Memory B cell (primary cell): ENCODE results near the gene TSC22D3.

ENCODE experiments used
- ATAC-seq: fragments of 150-1000 bp; cut with Tn5 transposase; 2 replicates; pipeline ENCODE4 v1.10.0; 2021; ENCODE audit warnings: low read depth, mild to moderate bottlenecking, moderate library complexity
- DNase-seq, 2 donors: peaks; one replicate each; pipeline ENCODE4 v3.0.0; 2022; ENCODE audit warnings: low spot score in 2 of 2
- H3K27ac Mint-ChIP-seq: one replicate; pipeline ENCODE4 v1.8.0; 2022; ENCODE audit warnings: mild to moderate bottlenecking, moderate library complexity, mixed read lengths
- H3K27me3 Mint-ChIP-seq: one replicate; pipeline ENCODE4 v1.8.0; 2022; ENCODE audit warnings: mixed read lengths
- H3K36me3 Mint-ChIP-seq: one replicate; pipeline ENCODE4 v1.8.0; 2022; ENCODE audit warnings: mild to moderate bottlenecking, mixed read lengths
- H3K4me1 Mint-ChIP-seq: one replicate; pipeline ENCODE4 v1.8.0; 2022; ENCODE audit warnings: mixed read lengths
- H3K4me3 Mint-ChIP-seq: one replicate; pipeline ENCODE4 v1.8.0; 2022; ENCODE audit warnings: mild to moderate bottlenecking, moderate library complexity, mixed read lengths
- H3K9me3 Mint-ChIP-seq: one replicate; pipeline ENCODE4 v1.8.0; 2022; ENCODE audit warnings: mixed read lengths

The TSC22D3 gene

GRCh38 chrX:107750263-107750662 lies 25.3 kb downstream of the TSC22D3 start:
- Mint-ChIP-seq H3K4me3 (no peak overlapping the region), H3K27ac (no peak overlapping the region), H3K9me3 (no peaks in the 10 kb centered on the region), H3K4me1 (peaks cover 4% of the 10 kb centered on the region), H3K36me3 (peaks cover 2% of the 10 kb centered on the region), H3K27me3 (no peaks in the 10 kb centered on the region)
- DNase-seq, result no peak
- ATAC-seq, result no peak

GRCh38 chrX:107748506-107748905 lies 27.1 kb downstream of the TSC22D3 start:
- H3K27me3 Mint-ChIP-seq, result no peaks in the 10 kb centered on the region
- peaks cover 2% of the 10 kb centered on the region for H3K36me3 Mint-ChIP-seq
- H3K4me3 Mint-ChIP-seq, result no peak overlapping the region
- peaks cover 4% of the 10 kb centered on the region for H3K4me1 Mint-ChIP-seq
- no peak overlapping the region for H3K27ac Mint-ChIP-seq
- no peak for DNase-seq
- H3K9me3 Mint-ChIP-seq, result no peaks in the 10 kb centered on the region
- no peak for ATAC-seq

- Mint-ChIP-seq H3K9me3 (no peaks in the 10 kb centered on the region), H3K27ac (no peak overlapping the region), H3K27me3 (no peaks in the 10 kb centered on the region), H3K4me1 (peaks cover 4% of the 10 kb centered on the region), H3K4me3 (no peak overlapping the region), H3K36me3 (peaks cover 2% of the 10 kb centered on the region)
- ATAC-seq (no peak), DNase-seq (no peak)
Measured at GRCh38 chrX:107747596-107748161, 27.9 kb downstream of the TSC22D3 start.

GRCh38 chrX:107744868-107745267 lies 30.7 kb downstream of the TSC22D3 start:
- Mint-ChIP-seq H3K27ac (no peak overlapping the region), H3K9me3 (no peaks in the 10 kb centered on the region), H3K4me1 (peaks cover 16% of the 10 kb centered on the region), H3K36me3 (no peaks in the 10 kb centered on the region), H3K4me3 (no peak overlapping the region), H3K27me3 (no peaks in the 10 kb centered on the region)
- no peak for ATAC-seq
- DNase-seq, result no peak

- Mint-ChIP-seq H3K27ac (no peak overlapping the region), H3K27me3 (no peaks in the 10 kb centered on the region), H3K9me3 (no peaks in the 10 kb centered on the region), H3K4me1 (peaks cover 16% of the 10 kb centered on the region), H3K4me3 (no peak overlapping the region), H3K36me3 (no peaks in the 10 kb centered on the region)
- no peak for DNase-seq
- no peak for ATAC-seq
Measured at GRCh38 chrX:107743995-107744394, 31.6 kb downstream of the TSC22D3 start.

GRCh38 chrX:107742700-107743191 lies 32.8 kb downstream of the TSC22D3 start:
- no peaks in the 10 kb centered on the region for H3K27me3 Mint-ChIP-seq
- H3K27ac Mint-ChIP-seq, result peak overlapping the region; percentile 97
- peak overlapping the region; percentile 47 for H3K4me3 Mint-ChIP-seq
- H3K9me3 Mint-ChIP-seq, result no peaks in the 10 kb centered on the region
- ATAC-seq (no peak), DNase-seq (no peak)
- H3K4me1 Mint-ChIP-seq, result peaks cover 16% of the 10 kb centered on the region
- no peaks in the 10 kb centered on the region for H3K36me3 Mint-ChIP-seq

- Mint-ChIP-seq H3K36me3 (no peaks in the 10 kb centered on the region), H3K27me3 (no peaks in the 10 kb centered on the region), H3K4me3 (peak overlapping the region; percentile 37), H3K4me1 (peaks cover 14% of the 10 kb centered on the region), H3K27ac (peak overlapping the region; percentile 97), H3K9me3 (no peaks in the 10 kb centered on the region)
- ATAC-seq (no peak), DNase-seq (no peak)
Measured at GRCh38 chrX:107741404-107741790, 34.2 kb downstream of the TSC22D3 start.

GRCh38 chrX:107739541-107739940 lies 36.0 kb downstream of the TSC22D3 start:
- DNase-seq, result no peak

GRCh38 chrX:107738768-107739167 lies 36.8 kb downstream of the TSC22D3 start:
- Mint-ChIP-seq H3K4me1 (peaks cover 12% of the 10 kb centered on the region), H3K4me3 (no peak overlapping the region), H3K36me3 (no peaks in the 10 kb centered on the region), H3K27ac (no peak overlapping the region), H3K27me3 (no peaks in the 10 kb centered on the region), H3K9me3 (no peaks in the 10 kb centered on the region)
- no peak for DNase-seq
- no peak for ATAC-seq

More at GRCh38 chrX:107739541-107739940, 36.0 kb downstream of the TSC22D3 start:
- no peak overlapping the region for H3K4me3 Mint-ChIP-seq
- H3K27ac Mint-ChIP-seq, result peak overlapping the region; percentile 55
- H3K4me1 Mint-ChIP-seq, result peaks cover 12% of the 10 kb centered on the region
- no peaks in the 10 kb centered on the region for H3K27me3 Mint-ChIP-seq
- ATAC-seq, result no peak
- H3K9me3 Mint-ChIP-seq, result no peaks in the 10 kb centered on the region
- H3K36me3 Mint-ChIP-seq, result no peaks in the 10 kb centered on the region

- H3K4me1 Mint-ChIP-seq, result peaks cover 12% of the 10 kb centered on the region
- DNase-seq (no peak), ATAC-seq (no peak)
- no peaks in the 10 kb centered on the region for H3K27me3 Mint-ChIP-seq
- peaks cover 2% of the 10 kb centered on the region for H3K36me3 Mint-ChIP-seq
- no peak overlapping the region for H3K4me3 Mint-ChIP-seq
- no peaks in the 10 kb centered on the region for H3K9me3 Mint-ChIP-seq
- no peak overlapping the region for H3K27ac Mint-ChIP-seq
Measured at GRCh38 chrX:107738272-107738671, 37.3 kb downstream of the TSC22D3 start.

- H3K36me3 Mint-ChIP-seq, result peaks cover 2% of the 10 kb centered on the region
- no peaks in the 10 kb centered on the region for H3K27me3 Mint-ChIP-seq
- DNase-seq, result no peak
- no peak overlapping the region for H3K27ac Mint-ChIP-seq
- H3K4me1 Mint-ChIP-seq, result peaks cover 10% of the 10 kb centered on the region
- no peak overlapping the region for H3K4me3 Mint-ChIP-seq
- no peaks in the 10 kb centered on the region for H3K9me3 Mint-ChIP-seq
- ATAC-seq, result no peak
Measured at GRCh38 chrX:107736781-107737531, 38.6 kb downstream of the TSC22D3 start.

GRCh38 chrX:107734646-107735045 lies 40.9 kb downstream of the TSC22D3 start:
- H3K27ac Mint-ChIP-seq, result no peak overlapping the region

GRCh38 chrX:107733686-107734085 lies 41.9 kb downstream of the TSC22D3 start:
- DNase-seq (no peak), ATAC-seq (no peak)
- Mint-ChIP-seq H3K27ac (no peak overlapping the region), H3K9me3 (no peaks in the 10 kb centered on the region), H3K4me3 (no peak overlapping the region), H3K36me3 (peaks cover 2% of the 10 kb centered on the region), H3K4me1 (no peaks in the 10 kb centered on the region), H3K27me3 (no peaks in the 10 kb centered on the region)

More at GRCh38 chrX:107734646-107735045, 40.9 kb downstream of the TSC22D3 start:
- no peaks in the 10 kb centered on the region for H3K9me3 Mint-ChIP-seq
- no peaks in the 10 kb centered on the region for H3K4me1 Mint-ChIP-seq
- H3K36me3 Mint-ChIP-seq, result peaks cover 2% of the 10 kb centered on the region
- no peaks in the 10 kb centered on the region for H3K27me3 Mint-ChIP-seq
- H3K4me3 Mint-ChIP-seq, result no peak overlapping the region
- no peak for ATAC-seq
- DNase-seq, result no peak

- no peaks in the 10 kb centered on the region for H3K27me3 Mint-ChIP-seq
- no peak overlapping the region for H3K4me3 Mint-ChIP-seq
- no peaks in the 10 kb centered on the region for H3K9me3 Mint-ChIP-seq
- H3K36me3 Mint-ChIP-seq, result peaks cover 2% of the 10 kb centered on the region
- ATAC-seq (no peak), DNase-seq (no peak)
- H3K27ac Mint-ChIP-seq, result no peak overlapping the region
- no peaks in the 10 kb centered on the region for H3K4me1 Mint-ChIP-seq
Measured at GRCh38 chrX:107731831-107732502, 43.6 kb downstream of the TSC22D3 start.
